IPS DF 6.9 (cell line): ENCODE data around the gene NUDT1.

Source experiments
- DNase-seq: peaks from one replicate; pipeline ENCODE4 v3.0.0-alpha.2; 2013; ENCODE audit warnings: low read depth, low spot score
- H3K27ac ChIP-seq: one replicate; pipeline ENCODE4 v1.5.1; 2013; ENCODE audit warnings: low read length, control low read depth
- H3K27me3 ChIP-seq: 2 replicates; pipeline ENCODE4 v1.6.1; 2013; ENCODE audit warnings: mild to moderate bottlenecking, low read length; ENCODE audit not compliant: control insufficient read depth, insufficient read depth
- H3K36me3 ChIP-seq: 2 replicates; pipeline ENCODE4 v1.6.1; 2013; ENCODE audit warnings: low read length; ENCODE audit not compliant: control insufficient read depth, insufficient read depth
- H3K4me1 ChIP-seq: 2 replicates; pipeline ENCODE4 v1.6.1; 2013; ENCODE audit warnings: low read length; ENCODE audit not compliant: control insufficient read depth, insufficient read depth
- H3K4me3 ChIP-seq: 2 replicates; pipeline ENCODE4 v1.5.1; 2013; ENCODE audit warnings: mild to moderate bottlenecking, low read length
- H3K9me3 ChIP-seq: 2 replicates; pipeline ENCODE4 v1.6.1; 2013; ENCODE audit warnings: low read length, inconsistent platforms; ENCODE audit not compliant: control insufficient read depth, insufficient read depth
- WGBS: extraction: QIAGEN DNeasy Blood & Tissue Kit; methylation state at CpG from one replicate; pipeline ENCODE4 v1.1.7; 2013; ENCODE audit warnings: mixed read lengths, missing lambda C conversion rate; ENCODE audit not compliant: insufficient read length, insufficient coverage; 5-methylcytosine and 5-hydroxymethylcytosine counted together

The NUDT1 gene

GRCh38 chr7:2199528-2199927 lies 42.5 kb upstream of the NUDT1 start:
- Histone ChIP-seq H3K36me3 (peaks cover 27% of the 10 kb centered on the region), H3K4me3 (no peak overlapping the region), H3K4me1 (no peaks in the 10 kb centered on the region), H3K27me3 (no peaks in the 10 kb centered on the region), H3K9me3 (no peaks in the 10 kb centered on the region), H3K27ac (no peak overlapping the region)
- no peak for DNase-seq
- no CpG with 5 or more reads among the region's 16 CpGs for WGBS

GRCh38 chr7:2199956-2200583 lies 42.0 kb upstream of the NUDT1 start:
- Histone ChIP-seq H3K27me3 (no peaks in the 10 kb centered on the region), H3K27ac (no peak overlapping the region), H3K36me3 (peaks cover 27% of the 10 kb centered on the region), H3K4me1 (no peaks in the 10 kb centered on the region), H3K4me3 (no peak overlapping the region), H3K9me3 (no peaks in the 10 kb centered on the region)
- no peak for DNase-seq
- no CpG with 5 or more reads among the region's 25 CpGs for WGBS

GRCh38 chr7:2200584-2200980 lies 41.4 kb upstream of the NUDT1 start:
- no peak overlapping the region for H3K4me3 ChIP-seq
- no peaks in the 10 kb centered on the region for H3K4me1 ChIP-seq
- H3K27ac ChIP-seq, result no peak overlapping the region
- H3K27me3 ChIP-seq, result no peaks in the 10 kb centered on the region
- no peak for DNase-seq
- H3K36me3 ChIP-seq, result peaks cover 26% of the 10 kb centered on the region
- no peaks in the 10 kb centered on the region for H3K9me3 ChIP-seq
- WGBS, result no CpG with 5 or more reads among the region's 18 CpGs

- H3K27me3 ChIP-seq, result no peaks in the 10 kb centered on the region
- H3K9me3 ChIP-seq, result no peaks in the 10 kb centered on the region
- DNase-seq, result no peak
- no peak overlapping the region for H3K4me3 ChIP-seq
- H3K4me1 ChIP-seq, result no peaks in the 10 kb centered on the region
- H3K36me3 ChIP-seq, result peaks cover 24% of the 10 kb centered on the region
- no peak overlapping the region for H3K27ac ChIP-seq
- WGBS, result no CpG with 5 or more reads among the region's 10 CpGs
Observed at GRCh38 chr7:2201128-2201527, 40.9 kb upstream of the NUDT1 start.

- WGBS, result no CpG with 5 or more reads among the region's 31 CpGs
- DNase-seq, result no peak
- H3K27me3 ChIP-seq, result no peaks in the 10 kb centered on the region
- no peak overlapping the region for H3K4me3 ChIP-seq
- peaks cover 20% of the 10 kb centered on the region for H3K36me3 ChIP-seq
- H3K4me1 ChIP-seq, result no peaks in the 10 kb centered on the region
- H3K9me3 ChIP-seq, result no peaks in the 10 kb centered on the region
- no peak overlapping the region for H3K27ac ChIP-seq
Observed at GRCh38 chr7:2201686-2202360, 40.2 kb upstream of the NUDT1 start.

GRCh38 chr7:2202361-2202761 lies 39.7 kb upstream of the NUDT1 start:
- no CpG with 5 or more reads among the region's 14 CpGs for WGBS
- no peak for DNase-seq
- H3K27ac ChIP-seq, result no peak overlapping the region
- no peak overlapping the region for H3K4me3 ChIP-seq
- H3K4me1 ChIP-seq, result no peaks in the 10 kb centered on the region
- peaks cover 19% of the 10 kb centered on the region for H3K36me3 ChIP-seq
- no peaks in the 10 kb centered on the region for H3K9me3 ChIP-seq
- no peaks in the 10 kb centered on the region for H3K27me3 ChIP-seq

- no peaks in the 10 kb centered on the region for H3K4me1 ChIP-seq
- H3K9me3 ChIP-seq, result no peaks in the 10 kb centered on the region
- no peak overlapping the region for H3K27ac ChIP-seq
- H3K27me3 ChIP-seq, result no peaks in the 10 kb centered on the region
- no peak for DNase-seq
- WGBS, result no CpG with 5 or more reads among the region's 20 CpGs
- H3K4me3 ChIP-seq, result no peak overlapping the region
- H3K36me3 ChIP-seq, result peaks cover 17% of the 10 kb centered on the region
Observed at GRCh38 chr7:2202901-2203765, 38.9 kb upstream of the NUDT1 start.

- H3K27ac ChIP-seq, result no peak overlapping the region
- H3K9me3 ChIP-seq, result no peaks in the 10 kb centered on the region
- peaks cover 22% of the 10 kb centered on the region for H3K36me3 ChIP-seq
- H3K4me3 ChIP-seq, result no peak overlapping the region
- no CpG with 5 or more reads among the region's 13 CpGs for WGBS
- no peak for DNase-seq
- no peaks in the 10 kb centered on the region for H3K27me3 ChIP-seq
- no peaks in the 10 kb centered on the region for H3K4me1 ChIP-seq
Observed at GRCh38 chr7:2203766-2204300, 38.2 kb upstream of the NUDT1 start.

GRCh38 chr7:2204446-2204845 lies 37.6 kb upstream of the NUDT1 start:
- no CpG with 5 or more reads among the region's 11 CpGs for WGBS
- Histone ChIP-seq H3K27ac (no peak overlapping the region), H3K27me3 (no peaks in the 10 kb centered on the region), H3K4me3 (no peak overlapping the region), H3K36me3 (peaks cover 21% of the 10 kb centered on the region), H3K4me1 (no peaks in the 10 kb centered on the region), H3K9me3 (no peaks in the 10 kb centered on the region)
- no peak for DNase-seq

GRCh38 chr7:2205036-2205780 lies 36.8 kb upstream of the NUDT1 start:
- Histone ChIP-seq H3K27me3 (no peaks in the 10 kb centered on the region), H3K4me1 (no peaks in the 10 kb centered on the region), H3K4me3 (no peak overlapping the region), H3K9me3 (no peaks in the 10 kb centered on the region), H3K27ac (no peak overlapping the region), H3K36me3 (peaks cover 14% of the 10 kb centered on the region)
- no CpG with 5 or more reads among the region's 16 CpGs for WGBS
- no peak for DNase-seq
